Activated CD8-positive, alpha-beta T cell treated with anti-CD3 and anti-CD28 coated beads for 36 hours (primary cell): ENCODE results near the gene TMEM50B. TPM values are rescaled to one million over a fixed set of nuclear protein-coding genes. Genes with fewer than 3 reads are reported as not detected.

Experiments
- ATAC-seq: fragments of 200-7000 bp; cut with Tn5 transposase; one replicate; pipeline ENCODE4 v1.10.0; 2021; ENCODE audit warnings: mild to moderate bottlenecking, moderate library complexity
- CTCF ChIA-PET: fragments of 350-600 bp; sonication (Branson Sonifier 250); formaldehyde crosslinking; loops from one replicate; lab custom pipeline; 2021; ENCODE audit warnings: antibody characterized with exemption; lab: Charles Lee
- POLR2A ChIA-PET: fragments of 350-600 bp; sonication (Branson Sonifier 250); formaldehyde crosslinking; loops from one replicate; lab custom pipeline; 2021; ENCODE audit warnings: antibody characterized with exemption; lab: Charles Lee
- DNase-seq: peaks from one replicate; pipeline ENCODE4 v3.0.0-alpha.2; 2020
- H3K27ac Mint-ChIP-seq: one replicate; pipeline ENCODE4 v1.8.0; 2021; ENCODE audit warnings: mild to moderate bottlenecking, mixed read lengths
- H3K27me3 Mint-ChIP-seq: one replicate; pipeline ENCODE4 v1.8.0; 2021; ENCODE audit warnings: mixed read lengths
- H3K36me3 Mint-ChIP-seq: one replicate; pipeline ENCODE4 v1.8.0; 2021; ENCODE audit warnings: low read depth, mixed read lengths
- H3K4me1 Mint-ChIP-seq: one replicate; pipeline ENCODE4 v1.8.0; 2021; ENCODE audit warnings: low read depth, mixed read lengths
- H3K4me3 Mint-ChIP-seq: one replicate; pipeline ENCODE4 v1.8.0; 2021; ENCODE audit warnings: mild to moderate bottlenecking, moderate library complexity, mixed read lengths
- H3K9me3 Mint-ChIP-seq: one replicate; pipeline ENCODE4 v1.8.0; 2021; ENCODE audit warnings: mixed read lengths
- CTCF ChIP-seq: fragments of 200-600 bp; IDR thresholded peaks from one replicate; pipeline ENCODE4 v1.8.0; 2022; ENCODE audit warnings: antibody characterized with exemption, mild to moderate bottlenecking
- intact Hi-C: fragments of 100-400 bp; cut with micrococcal nuclease; formaldehyde crosslinking; loops from one replicate; pipeline ENCODE4 v1.10.0; 2022
- total RNA-seq, 2 experiments: library from RNA; stranded (reverse); gene quantifications; one replicate each; pipeline ENCODE4 v1.2.3, GENCODE V29; 2021

Gene TMEM50B
- total RNA-seq, 2 experiments from 2014 or later, result 14.4 to 15.2 TPM

DNA sequence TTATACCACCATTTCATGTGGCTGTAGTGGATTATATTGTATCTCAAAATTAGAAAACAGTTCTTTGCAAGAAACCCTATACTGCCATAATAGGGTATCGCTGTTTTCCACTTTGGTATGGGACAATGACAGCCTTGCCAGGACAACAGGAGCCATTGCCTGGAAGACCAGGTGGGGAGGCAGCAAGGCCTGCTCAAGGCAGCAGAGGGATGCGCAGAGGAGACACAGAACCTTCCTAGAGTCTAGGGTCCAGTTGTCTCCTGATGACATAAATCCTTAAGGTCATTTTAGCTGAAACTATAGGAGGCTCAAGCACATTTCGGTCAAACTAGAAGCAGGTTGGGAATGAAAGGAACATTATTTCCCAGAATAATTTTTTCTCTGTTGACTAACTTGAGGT is 48.9 kb downstream of the TMEM50B start:
- no peak for DNase-seq
- intact Hi-C loops, result no loop called here
- no peak for ATAC-seq
- no peaks in the 10 kb centered on the region for H3K9me3 Mint-ChIP-seq
- no peak overlapping the region for H3K27ac Mint-ChIP-seq
- POLR2A ChIA-PET, result interaction anchor here (1.3 kb wide), 1 partner anchor 69 kb away, joined by 3 read pairs; no protein-coding TSS in a partner anchor
- peaks cover 26% of the 10 kb centered on the region for H3K4me1 Mint-ChIP-seq
- H3K36me3 Mint-ChIP-seq, result peaks cover 32% of the 10 kb centered on the region
- no peak for TF ChIP-seq CTCF
- H3K4me3 Mint-ChIP-seq, result no peak overlapping the region
- H3K27me3 Mint-ChIP-seq, result no peaks in the 10 kb centered on the region
- CTCF ChIA-PET, result interaction anchor here (1.0 to 3.1 kb wide), 2 partner anchors 32 to 46 kb away, joined by 3 to 6 read pairs; no protein-coding TSS in a partner anchor

DNA sequence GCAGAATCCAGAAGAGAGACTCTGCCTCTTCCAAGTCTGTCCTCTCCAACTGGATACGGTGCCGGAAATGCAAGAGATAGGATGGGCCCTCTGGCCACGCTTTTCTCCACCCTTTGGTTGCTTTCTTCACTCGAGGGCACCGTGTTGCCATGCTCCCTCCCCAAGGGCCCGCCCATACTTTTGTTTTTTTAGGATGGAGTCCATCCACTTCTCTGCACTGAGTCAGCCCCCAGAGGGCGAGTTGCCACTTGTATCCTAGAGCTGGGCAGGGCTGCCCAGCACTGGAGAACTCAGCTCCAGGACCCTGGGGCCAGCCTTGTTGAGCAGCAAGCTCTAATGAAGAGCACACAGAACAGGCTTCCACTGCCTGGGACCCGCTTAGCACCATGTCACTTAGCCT is 51.1 kb downstream of the TMEM50B start:
- POLR2A ChIA-PET, result no interaction called here
- no peak for TF ChIP-seq CTCF
- H3K36me3 Mint-ChIP-seq, result peaks cover 23% of the 10 kb centered on the region
- H3K27me3 Mint-ChIP-seq, result no peaks in the 10 kb centered on the region
- H3K27ac Mint-ChIP-seq, result no peak overlapping the region
- CTCF ChIA-PET, result interaction anchor here (1.0 to 2.1 kb wide), 3 partner anchors 16 to 81 kb away, joined by 3 to 5 read pairs (median 3); no protein-coding TSS in a partner anchor
- intact Hi-C loops, result no loop called here
- ATAC-seq, result no peak
- no peak overlapping the region for H3K4me3 Mint-ChIP-seq
- no peaks in the 10 kb centered on the region for H3K9me3 Mint-ChIP-seq
- peaks cover 9% of the 10 kb centered on the region for H3K4me1 Mint-ChIP-seq
- no peak for DNase-seq

DNA sequence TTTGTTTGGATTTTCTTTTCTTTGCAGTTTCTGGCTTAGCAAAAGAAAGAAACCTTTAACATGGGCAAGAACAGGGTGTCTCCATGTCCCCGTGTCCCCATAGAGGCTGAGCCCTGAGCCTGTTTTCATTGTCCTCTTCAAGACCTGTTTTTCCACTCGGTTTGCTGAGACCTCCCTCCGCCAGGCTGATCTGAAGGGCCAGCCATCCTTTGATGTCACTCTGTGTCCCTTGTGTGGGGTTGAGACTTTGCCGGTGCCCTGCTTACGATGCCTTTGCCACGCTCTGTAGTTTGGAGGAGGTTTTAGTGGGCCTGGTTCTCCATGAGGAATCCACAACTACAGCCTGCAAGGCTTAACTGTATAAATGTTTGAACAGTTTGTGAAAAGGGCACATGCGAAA is 52.7 kb downstream of the TMEM50B start:
- ATAC-seq (no peak), DNase-seq (no peak)
- intact Hi-C loops, result no loop called here
- CTCF ChIA-PET, result no interaction called here
- POLR2A ChIA-PET, result no interaction called here
- Mint-ChIP-seq H3K4me3 (no peak overlapping the region), H3K36me3 (peaks cover 11% of the 10 kb centered on the region), H3K27ac (no peak overlapping the region), H3K27me3 (no peaks in the 10 kb centered on the region), H3K4me1 (no peaks in the 10 kb centered on the region), H3K9me3 (no peaks in the 10 kb centered on the region)
- TF ChIP-seq CTCF, result no peak

GRCh38 chr21:33425825-33426224 is 53.9 kb downstream of the TMEM50B start:
- TF ChIP-seq CTCF, result no peak
- H3K9me3 Mint-ChIP-seq, result no peaks in the 10 kb centered on the region
- DNase-seq, result no peak
- no peak overlapping the region for H3K4me3 Mint-ChIP-seq
- ChIA-PET CTCF (no interaction called here), POLR2A (no interaction called here)
- ATAC-seq, result no peak
- peaks cover 6% of the 10 kb centered on the region for H3K36me3 Mint-ChIP-seq
- H3K27ac Mint-ChIP-seq, result no peak overlapping the region
- H3K27me3 Mint-ChIP-seq, result no peaks in the 10 kb centered on the region
- H3K4me1 Mint-ChIP-seq, result no peaks in the 10 kb centered on the region
- intact Hi-C loops, result no loop called here

DNA sequence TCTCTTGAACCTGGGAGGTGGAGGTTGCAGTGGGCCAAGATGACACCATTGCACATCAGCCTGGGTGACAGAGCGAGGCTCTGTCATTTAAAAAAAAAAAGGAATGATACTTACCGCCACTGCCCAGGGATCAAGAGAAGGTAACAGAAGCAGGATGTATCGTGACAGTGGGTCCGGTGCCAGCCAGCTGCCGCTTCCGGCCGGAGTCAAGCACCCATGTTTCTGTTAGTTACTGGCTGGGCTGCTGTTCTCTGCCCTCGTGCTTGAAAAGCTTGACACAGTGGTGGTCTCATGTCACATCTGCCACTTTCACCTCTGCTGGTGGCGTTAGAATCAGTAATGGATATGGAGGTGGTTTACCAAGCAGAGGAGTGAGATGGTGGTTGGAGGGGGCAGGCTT is 55.6 kb downstream of the TMEM50B start:
- Mint-ChIP-seq H3K4me1 (no peaks in the 10 kb centered on the region), H3K4me3 (no peak overlapping the region), H3K36me3 (peaks cover 2% of the 10 kb centered on the region), H3K27me3 (no peaks in the 10 kb centered on the region), H3K27ac (no peak overlapping the region), H3K9me3 (no peaks in the 10 kb centered on the region)
- no peak for DNase-seq
- TF ChIP-seq CTCF, result no peak
- no peak for ATAC-seq
- ChIA-PET CTCF (interaction anchor here (1.3 to 2.2 kb wide), 2 partner anchors 21 to 63 kb away, joined by 3 to 5 read pairs; no protein-coding TSS in a partner anchor), POLR2A (no interaction called here)
- intact Hi-C loops, result no loop called here
